NCI-H82 treated with DMSO at 0.1 percent for 48 hours (cell line): ENCODE data around the gene CORO7.
"Not testable (repeated sequence)": the region's sequence is repeated elsewhere in the genome, so short reads cannot be mapped to it uniquely, and the experiment has no call there.

Experiments used
- DNase-seq: peaks from one replicate; lab custom pipeline; 2025; ENCODE audit not compliant: unreplicated experiment; lab: John Stamatoyannopoulos, UW

Gene CORO7

GRCh38 chr16:4403133-4403949 is 13.1 kb downstream of the CORO7 start:
- DNase-seq, result no peak

- peak; percentile 32 for DNase-seq
These were observed 13.8 kb downstream of the CORO7 start for GRCh38 chr16:4402439-4403132.

GRCh38 chr16:4401510-4401909 is 14.9 kb downstream of the CORO7 start:
- DNase-seq, result no peak

GRCh38 chr16:4401094-4401501 is 15.3 kb downstream of the CORO7 start:
- no peak for DNase-seq

GRCh38 chr16:4399001-4399730 is 17.2 kb downstream of the CORO7 start:
- DNase-seq, result no peak

- no peak for DNase-seq
These were observed 21.2 kb downstream of the CORO7 start for GRCh38 chr16:4395055-4395726.

GRCh38 chr16:4393850-4394249 is 22.5 kb downstream of the CORO7 start:
- DNase-seq, result not testable (repeated sequence)

GRCh38 chr16:4393240-4393600 is 23.2 kb downstream of the CORO7 start:
- no peak for DNase-seq

GRCh38 chr16:4392382-4393239 is 23.8 kb downstream of the CORO7 start:
- DNase-seq, result no peak

- DNase-seq, result no peak
These were observed 24.6 kb downstream of the CORO7 start for GRCh38 chr16:4391631-4392381.

- DNase-seq, result no peak
These were observed 25.8 kb downstream of the CORO7 start for GRCh38 chr16:4390266-4391260.

GRCh38 chr16:4389051-4389955 is 27.1 kb downstream of the CORO7 start:
- no peak for DNase-seq

GRCh38 chr16:4388271-4389021 is 27.9 kb downstream of the CORO7 start:
- no peak for DNase-seq

GRCh38 chr16:4387781-4388180 is 28.6 kb downstream of the CORO7 start:
- DNase-seq, result no peak

GRCh38 chr16:4386951-4387565 is 29.3 kb downstream of the CORO7 start:
- no peak for DNase-seq

- no peak for DNase-seq
These were observed 30.0 kb downstream of the CORO7 start for GRCh38 chr16:4386451-4386805.
